HAP-1 (cell line): ENCODE results near the gene DNAJC30.

ENCODE experiments used
- DNase-seq, 2 experiments: peaks; one replicate each; pipeline ENCODE4 v3.0.0-alpha.2; 2016 to 2020; ENCODE audit warnings: low spot score in 2 of 2
- H3K27me3 ChIP-seq: fragments of 250-450 bp; sonication (Bioruptor Pico); 2 replicates; pipeline ENCODE4 v1.5.1; 2020; ENCODE audit warnings: low read depth, mild to moderate bottlenecking, moderate library complexity
- H3K36me3 ChIP-seq: fragments of 250-450 bp; sonication (Bioruptor Pico); replicated peaks from 2 replicates; pipeline ENCODE4 v1.5.1; 2020; ENCODE audit warnings: mild to moderate bottlenecking
- H3K4me1 ChIP-seq: fragments of 250-450 bp; sonication (Bioruptor Pico); 2 replicates; pipeline ENCODE4 v1.5.1; 2020; ENCODE audit warnings: mild to moderate bottlenecking
- H3K4me3 ChIP-seq: fragments of 250-450 bp; sonication (Bioruptor Pico); 2 replicates; pipeline ENCODE4 v1.5.1; 2020; ENCODE audit warnings: mild to moderate bottlenecking, moderate library complexity
- H3K9me3 ChIP-seq: fragments of 250-450 bp; sonication (Bioruptor Pico); 2 replicates; pipeline ENCODE4 v1.5.1; 2020; ENCODE audit warnings: mild to moderate bottlenecking, moderate library complexity
- in situ Hi-C: fragments of 300-500 bp; cut with MboI; formaldehyde crosslinking; loops from 3 replicates; pipeline ENCODE4 v1.14.3; 2020; ENCODE audit warnings: low sequenced_read_pairs, inconsistent platforms, mixed read lengths

Gene DNAJC30

DNA sequence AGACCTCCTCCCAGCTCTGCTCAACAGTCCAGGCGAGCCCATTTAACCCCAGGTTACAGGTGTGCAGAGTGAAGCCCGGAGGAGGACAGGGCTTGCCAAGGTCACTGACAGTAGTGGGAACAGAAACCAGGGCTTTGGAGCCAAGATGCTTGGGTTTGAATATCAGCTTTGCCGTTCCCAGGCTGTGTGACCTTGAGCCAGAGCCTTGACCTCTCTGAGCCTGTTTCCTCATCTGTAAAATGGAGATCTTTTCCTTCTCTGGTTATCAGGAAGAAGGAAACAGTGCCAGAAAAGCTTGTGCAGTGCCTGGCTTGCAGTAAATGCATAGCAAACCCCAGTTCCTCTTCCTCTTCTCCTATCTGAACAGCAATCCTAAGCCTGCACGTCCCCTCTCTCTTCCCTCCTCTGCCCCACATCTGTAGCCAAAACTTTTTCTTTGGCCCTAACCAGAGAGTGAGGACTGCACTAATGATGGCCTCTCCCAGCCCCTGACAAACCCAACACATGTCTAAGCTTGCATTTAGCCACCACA is 37.5 kb downstream of the DNAJC30 start:
- peaks cover 5% of the 10 kb centered on the region for H3K27me3 ChIP-seq

DNA sequence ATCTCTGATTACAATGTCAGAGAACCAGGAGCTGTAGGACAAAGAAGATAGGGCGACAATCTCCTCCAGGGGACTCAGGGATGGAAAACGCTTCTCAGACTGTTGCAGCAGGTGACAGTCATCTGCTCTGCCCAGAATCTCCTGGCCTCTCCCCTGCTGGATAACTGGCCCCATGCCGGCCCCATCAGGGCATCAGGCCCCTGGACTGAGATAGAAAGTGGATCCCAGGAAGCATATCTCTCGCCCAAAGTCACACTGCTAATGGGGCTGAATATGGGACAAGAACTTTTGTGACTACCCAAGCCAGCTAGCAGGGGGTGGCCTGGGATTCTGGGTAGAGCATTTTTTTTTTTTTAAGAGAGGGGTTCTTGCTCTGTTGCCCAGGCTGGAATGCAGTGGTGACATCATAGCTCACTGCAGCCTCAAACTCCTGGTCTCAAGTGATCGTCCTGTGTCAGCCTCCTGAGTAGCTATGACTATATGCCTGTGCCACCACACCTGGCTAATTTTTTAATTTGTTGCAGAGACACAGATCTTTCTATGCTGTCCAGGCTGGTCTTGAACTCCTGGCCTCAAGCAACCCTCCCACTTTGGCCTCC is 38.5 kb downstream of the DNAJC30 start:
- in situ Hi-C loops, result no loop called here
- H3K36me3 ChIP-seq, result no peaks in the 10 kb centered on the region
- DNase-seq, result no peak
- peaks cover 5% of the 10 kb centered on the region for H3K27me3 ChIP-seq
- peaks cover 4% of the 10 kb centered on the region for H3K4me1 ChIP-seq
- no peak overlapping the region for H3K4me3 ChIP-seq
- H3K9me3 ChIP-seq, result no peaks in the 10 kb centered on the region

More for the DNA sequence above, 37.5 kb downstream of the DNAJC30 start:
- Histone ChIP-seq H3K9me3 (no peaks in the 10 kb centered on the region), H3K36me3 (no peaks in the 10 kb centered on the region), H3K4me1 (peaks cover 4% of the 10 kb centered on the region), H3K4me3 (no peak overlapping the region)
- in situ Hi-C loops, result no loop called here
- DNase-seq, result no peak

DNA sequence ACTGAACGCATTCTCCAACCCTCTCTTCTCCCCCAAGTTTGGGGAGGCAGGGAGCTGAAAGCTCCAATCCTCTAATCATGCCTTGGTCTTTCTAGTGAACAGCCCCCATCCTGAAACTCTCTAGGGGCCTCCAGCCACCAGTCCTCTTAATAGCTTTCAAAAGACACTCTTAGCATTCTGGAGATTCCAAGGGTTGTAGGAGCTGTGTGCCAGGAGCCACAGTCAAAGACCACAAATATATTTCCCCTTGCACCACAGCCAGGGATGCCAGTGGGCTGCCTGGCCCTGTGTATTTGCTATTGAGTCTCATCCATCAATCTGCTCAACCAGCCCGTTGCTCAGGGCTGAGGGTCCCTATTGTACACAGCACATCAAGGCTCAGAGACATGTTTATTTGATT is 40.4 kb downstream of the DNAJC30 start:
- H3K36me3 ChIP-seq, result no peaks in the 10 kb centered on the region
- no peak for DNase-seq
- no peaks in the 10 kb centered on the region for H3K9me3 ChIP-seq
- no peak overlapping the region for H3K4me3 ChIP-seq
- H3K4me1 ChIP-seq, result peaks cover under 1% of the 10 kb centered on the region; the same call in 1 of the 2 replicates
- H3K27me3 ChIP-seq, result peaks cover under 1% of the 10 kb centered on the region; the same call in 1 of the 2 replicates
- in situ Hi-C loops, result no loop called here

DNA sequence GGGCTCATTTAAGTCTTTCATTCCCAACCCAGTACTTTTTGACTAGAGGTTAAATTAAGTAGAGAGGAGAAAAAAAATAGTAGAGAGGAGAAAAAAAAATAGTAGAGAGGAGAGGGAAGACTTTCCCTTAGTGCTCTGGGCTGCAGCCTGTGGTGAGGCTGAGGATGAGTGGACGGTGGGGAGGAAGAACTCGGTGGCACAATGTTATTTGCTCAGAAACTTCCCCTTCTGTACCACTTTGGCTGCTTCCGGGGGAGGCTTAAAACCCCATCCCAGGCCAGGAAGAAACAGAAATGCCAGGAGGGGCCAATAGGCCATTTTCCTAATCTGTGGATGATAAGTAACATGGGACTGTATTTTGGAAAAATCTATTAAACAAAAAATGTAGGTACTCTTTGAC is 44.3 kb downstream of the DNAJC30 start:
- no peaks in the 10 kb centered on the region for H3K36me3 ChIP-seq
- in situ Hi-C loops, result no loop called here
- no peaks in the 10 kb centered on the region for H3K4me1 ChIP-seq
- no peaks in the 10 kb centered on the region for H3K9me3 ChIP-seq
- no peaks in the 10 kb centered on the region for H3K27me3 ChIP-seq
- H3K4me3 ChIP-seq, result no peak overlapping the region
- DNase-seq, result no peak

DNA sequence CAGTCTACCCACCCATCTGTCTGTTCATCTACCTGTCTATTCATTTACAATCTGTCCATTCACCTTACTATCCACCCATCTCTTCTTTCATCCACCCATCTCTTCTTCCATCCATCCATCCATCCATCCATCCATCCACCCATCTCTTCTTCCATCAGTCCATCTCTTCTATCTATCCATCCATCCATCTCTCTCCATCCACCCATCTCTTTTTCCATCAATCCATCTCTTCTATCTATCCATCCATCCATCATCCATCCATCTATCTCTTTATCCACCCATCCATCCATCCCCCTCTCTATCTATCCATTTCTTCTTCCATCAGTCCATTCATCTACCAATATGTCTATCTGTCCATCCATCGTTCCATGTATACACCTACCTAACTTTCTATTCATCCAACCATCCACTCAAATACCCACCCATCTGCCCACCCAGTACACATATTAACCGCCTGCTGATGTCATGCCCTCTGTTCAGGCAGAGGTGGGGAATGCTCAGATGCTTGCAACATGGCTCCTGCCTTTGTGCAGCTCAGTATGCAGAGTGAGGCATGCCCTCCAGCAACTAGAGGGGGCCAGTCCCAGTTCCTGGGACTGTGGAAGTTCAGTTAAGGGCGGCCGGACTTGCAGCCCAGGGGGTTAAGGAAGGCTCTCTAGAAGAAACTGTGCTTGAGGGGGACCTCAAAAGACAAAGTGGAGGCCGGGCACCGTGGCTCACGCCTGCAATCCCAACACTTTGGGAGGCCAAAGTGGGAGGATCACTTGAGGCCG is 47.6 kb downstream of the DNAJC30 start:
- in situ Hi-C loops, result no loop called here
- no peak overlapping the region for H3K4me3 ChIP-seq
- H3K27me3 ChIP-seq, result 0 out of 2 replicates have a peak, but pooled peaks cover 3% of the 10 kb centered on the region
- H3K36me3 ChIP-seq, result no peaks in the 10 kb centered on the region
- no peak for DNase-seq
- no peaks in the 10 kb centered on the region for H3K9me3 ChIP-seq
- H3K4me1 ChIP-seq, result no peaks in the 10 kb centered on the region

DNA sequence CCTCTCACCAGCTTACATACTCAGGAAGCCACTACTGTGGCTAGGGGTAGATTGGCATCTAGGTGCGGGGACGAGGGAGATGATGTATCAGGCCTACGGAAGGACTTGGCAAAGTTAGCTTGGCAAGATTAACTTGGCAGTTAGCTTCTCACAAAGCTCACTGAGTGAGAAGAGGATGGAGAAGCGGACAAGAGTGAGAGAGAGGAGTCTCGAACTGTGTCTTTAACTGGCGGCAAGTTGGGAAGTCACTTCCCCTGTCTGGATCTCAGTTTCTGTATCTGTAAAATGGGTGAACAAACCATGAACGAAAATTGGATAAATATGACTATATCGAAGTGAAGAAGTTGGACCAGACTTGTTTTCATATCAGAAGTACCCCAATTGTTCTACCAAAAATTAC is 49.4 kb downstream of the DNAJC30 start:
- Histone ChIP-seq H3K27me3 (0 out of 2 replicates have a peak, but pooled peaks cover 3% of the 10 kb centered on the region), H3K4me1 (no peaks in the 10 kb centered on the region), H3K36me3 (no peaks in the 10 kb centered on the region), H3K9me3 (no peaks in the 10 kb centered on the region), H3K4me3 (no peak overlapping the region)
- in situ Hi-C loops, result no loop called here
- no peak for DNase-seq

DNA sequence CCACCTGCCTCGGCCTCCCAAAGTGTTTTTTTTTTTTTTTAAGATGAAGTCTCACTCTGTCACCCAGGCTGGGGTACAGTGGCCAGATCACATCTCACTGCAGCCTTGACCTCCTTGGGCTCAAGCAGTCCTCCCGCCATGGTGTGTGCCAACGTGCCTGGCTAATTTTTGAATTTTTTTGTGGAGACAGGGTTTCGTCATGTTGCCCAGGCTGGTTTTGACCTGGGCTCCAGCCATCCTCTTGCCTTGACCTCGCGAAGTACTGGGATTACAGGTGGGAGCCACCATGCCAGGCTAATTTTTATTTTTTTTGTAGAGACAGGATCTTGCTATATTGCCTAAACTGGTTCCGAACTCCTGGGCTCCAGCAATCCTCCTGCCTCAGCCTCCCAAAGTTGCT is 49.9 kb downstream of the DNAJC30 start:
- in situ Hi-C loops, result no loop called here
- no peak for DNase-seq

DNA sequence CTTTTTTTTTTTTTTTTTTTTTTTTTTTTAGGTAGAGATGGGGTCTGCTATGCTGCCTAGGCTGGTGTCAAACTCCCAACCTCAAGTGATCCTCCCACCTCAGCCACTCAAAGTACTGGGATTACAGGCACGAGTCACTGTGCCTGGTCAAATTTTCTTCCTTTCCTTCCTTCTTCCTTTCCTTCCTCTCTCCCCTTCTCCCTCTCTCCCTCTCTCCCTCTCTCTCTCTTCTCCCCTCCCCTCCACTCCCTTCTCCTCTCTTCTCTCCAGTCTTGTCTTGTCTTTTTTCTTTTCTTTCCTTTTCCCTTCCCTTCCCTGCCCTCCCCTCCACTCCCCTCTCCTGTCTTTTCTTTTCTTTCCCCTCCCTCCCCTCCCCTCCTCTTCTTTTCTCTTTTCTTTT is 51.7 kb downstream of the DNAJC30 start:
- DNase-seq, result no peak
- H3K27me3 ChIP-seq, result peaks cover 9% of the 10 kb centered on the region; the same call in 1 of the 2 replicates
- in situ Hi-C loops, result no loop called here

More for the DNA sequence above, 49.9 kb downstream of the DNAJC30 start:
- Histone ChIP-seq H3K36me3 (no peaks in the 10 kb centered on the region), H3K4me3 (no peak overlapping the region), H3K27me3 (peaks cover 8% of the 10 kb centered on the region; the same call in 1 of the 2 replicates), H3K9me3 (no peaks in the 10 kb centered on the region), H3K4me1 (no peaks in the 10 kb centered on the region)

More for the DNA sequence above, 51.7 kb downstream of the DNAJC30 start:
- Histone ChIP-seq H3K4me3 (no peak overlapping the region), H3K36me3 (no peaks in the 10 kb centered on the region), H3K4me1 (no peaks in the 10 kb centered on the region), H3K9me3 (no peaks in the 10 kb centered on the region)
